Esophagus squamous epithelium (tissue), 5 donors: Measurements from ENCODE around the gene MEPCE. TPM values are rescaled to one million over a fixed set of nuclear protein-coding genes. Genes with fewer than 3 reads are reported as not detected.
"Not testable (repeated sequence)": the region's sequence is repeated elsewhere in the genome, so short reads cannot be mapped to it uniquely, and the experiment has no call there.

Experiments used
- DNase-seq: peaks from one replicate; lab custom pipeline; 2025; lab: John Stamatoyannopoulos, UW
- H3K27ac ChIP-seq, 4 donors: fragments of 200-600 bp; sonication (generic); one replicate each; pipeline ENCODE4 v1.5.1; 2016 to 2019; ENCODE audit warnings: mild to moderate bottlenecking in 1 of 4
- H3K27me3 ChIP-seq, 4 donors: fragments of 200-600 bp; sonication (generic); 1 replicate in 3 of 4; 2 replicates in 1 of 4; pipeline versions ENCODE4 v1.5.1 to v1.6.0; 2017 to 2021; ENCODE audit warnings: antibody characterized with exemption in 1 of 4
- H3K36me3 ChIP-seq, 3 donors: fragments of 200-600 bp; sonication (generic); one replicate each; pipeline ENCODE4 v1.5.1; 2016 to 2019
- H3K4me1 ChIP-seq, 3 donors: fragments of 200-600 bp; sonication (generic); one replicate each; pipeline ENCODE4 v1.5.1; 2017 to 2019
- H3K4me3 ChIP-seq, 4 donors: fragments of 200-600 bp; sonication (generic); 1 replicate in 3 of 4; 2 replicates in 1 of 4; pipeline ENCODE4 v1.5.1; 2016 to 2019; ENCODE audit warnings: mild to moderate bottlenecking in 2 of 4, moderate library complexity in 1 of 4
- H3K9me3 ChIP-seq, 3 donors: fragments of 200-600 bp; sonication (generic); one replicate each; pipeline ENCODE4 v1.5.1; 2016 to 2019
- CTCF ChIP-seq, 6 experiments: fragments of 450-650 bp in 4 of 6; fragments of 200-600 bp in 2 of 6; sonication (generic) in 2 of 6; IDR thresholded peaks; one replicate each; pipeline ENCODE4 v1.5.1; 2016 to 2019; ENCODE audit warnings: antibody characterized with exemption in 6 of 6, mild to moderate bottlenecking in 4 of 6, moderate library complexity in 4 of 6
- POLR2A ChIP-seq, 4 donors: fragments of 450-650 bp; IDR thresholded peaks; one replicate each; pipeline ENCODE4 v1.6.1; 2017; ENCODE audit warnings: antibody characterized with exemption in 4 of 4, mild to moderate bottlenecking in 4 of 4, moderate library complexity in 3 of 4
- WGBS, 2 donors: methylation state at CpG; one replicate each; pipeline ENCODE4 v1.1.5; 2018; 5-methylcytosine and 5-hydroxymethylcytosine counted together
- intact Hi-C: fragments of 100-400 bp; cut with DNase I; formaldehyde crosslinking; loops from one replicate; pipeline ENCODE4 v1.15.0; 2022
- total RNA-seq, 4 donors: library from RNA; depleted of rRNA; stranded (reverse); fragments of >200 nt; gene quantifications; one replicate each; pipeline ENCODE4 v1.1.0, GENCODE V29; 2016
- donor health status: DM: yes; HTN: yes; CAD: no.

MEPCE gene
- total RNA-seq, 4 donors from 2014 or later = 18.0 to 27.7 (median 23.4) TPM

- H3K36me3 ChIP-seq = no peaks in the 10 kb centered on the region
- peak overlapping the region in 1 of 4 donors; percentile 90 for H3K27ac ChIP-seq
- H3K27me3 ChIP-seq = no peaks in the 10 kb centered on the region
- no peak for DNase-seq
- peaks cover 0 to 34% (median 5%) of the 10 kb centered on the region in 3 donors for H3K4me1 ChIP-seq
- TF ChIP-seq CTCF (IDR thresholded peaks at IDR 0.05) (no peak), POLR2A (IDR thresholded peaks at IDR 0.05) (no peak)
- H3K4me3 ChIP-seq = no peak overlapping the region
- intact Hi-C loops = no loop called here
- WGBS, 2 donors = 84 to 87% methylated on average over 8 to 13 of the region's 13 CpGs
- H3K9me3 ChIP-seq = no peaks in the 10 kb centered on the region
These were observed 19.7 kb downstream of the MEPCE start for GRCh38 chr7:100449190-100449795.

- intact Hi-C loops = no loop called here
- WGBS, 2 donors = 68 to 72% methylated on average over 3 of the region's 3 CpGs
- Histone ChIP-seq H3K27ac (no peak overlapping the region), H3K36me3 (no peaks in the 10 kb centered on the region), H3K9me3 (no peaks in the 10 kb centered on the region), H3K4me1 (peaks cover 0 to 16% (median 10%) of the 10 kb centered on the region in 3 donors), H3K4me3 (no peak overlapping the region), H3K27me3 (no peaks in the 10 kb centered on the region)
- no peak for DNase-seq
- no peak for TF ChIP-seq POLR2A (IDR thresholded peaks at IDR 0.05)
- no peak for TF ChIP-seq CTCF (IDR thresholded peaks at IDR 0.05)
These were observed 22.9 kb downstream of the MEPCE start for GRCh38 chr7:100452513-100452912.

GRCh38 chr7:100453854-100454253 lies 24.2 kb downstream of the MEPCE start:
- WGBS, 2 donors = 83 to 88% methylated on average over 5 to 8 of the region's 8 CpGs
- intact Hi-C loops, DNase-seq, H3K4me3 ChIP-seq, H3K27ac ChIP-seq, H3K36me3 ChIP-seq, H3K27me3 ChIP-seq, H3K9me3 ChIP-seq: not testable (repeated sequence)
- peaks cover 0 to 16% (median 10%) of the 10 kb centered on the region in 3 donors for H3K4me1 ChIP-seq

GRCh38 chr7:100455206-100455605 lies 25.6 kb downstream of the MEPCE start:
- Histone ChIP-seq H3K36me3 (no peaks in the 10 kb centered on the region), H3K4me1 (peaks cover 0 to 9% (median 7%) of the 10 kb centered on the region in 3 donors), H3K27ac (no peak overlapping the region), H3K4me3 (no peak overlapping the region), H3K27me3 (no peaks in the 10 kb centered on the region), H3K9me3 (no peaks in the 10 kb centered on the region)
- intact Hi-C loops = no loop called here
- TF ChIP-seq CTCF (IDR thresholded peaks at IDR 0.05) (no peak), POLR2A (IDR thresholded peaks at IDR 0.05) (no peak)
- 78 to 82% methylated on average over 3 of the region's 3 CpGs for WGBS, 2 donors
- DNase-seq = no peak

- Histone ChIP-seq H3K4me3 (no peak overlapping the region), H3K4me1 (peaks cover 0 to 6% (median 0%) of the 10 kb centered on the region in 3 donors), H3K27ac (no peak overlapping the region), H3K36me3 (peaks cover 0 to 11% (median 0%) of the 10 kb centered on the region in 3 donors), H3K9me3 (no peaks in the 10 kb centered on the region), H3K27me3 (no peaks in the 10 kb centered on the region)
- no peak for TF ChIP-seq CTCF (IDR thresholded peaks at IDR 0.05)
- TF ChIP-seq POLR2A (IDR thresholded peaks at IDR 0.05) = no peak
- intact Hi-C loops = no loop called here
- 85% methylated on average over 9 to 10 of the region's 14 CpGs for whole genome bisulfite sequencing, 2 donors
- no peak for DNase-seq
These were observed 26.9 kb downstream of the MEPCE start for GRCh38 chr7:100456562-100456961.
